ENCODE measurements around the gene NIT2.
"Not testable (repeated sequence)": the region's sequence is repeated elsewhere in the genome, so short reads cannot be mapped to it uniquely, and the experiment has no call there.

Gene NIT2

GRCh38 chr3:100339786-100340185 lies 5.2 kb downstream of the NIT2 start:
- no peak for DNase-seq

- DNase-seq = no peak
These were observed 6.0 kb downstream of the NIT2 start for GRCh38 chr3:100340527-100340926.

- DNase-seq = no peak
These were observed 14.2 kb downstream of the NIT2 start for GRCh38 chr3:100348727-100349126.

- DNase-seq = not testable (repeated sequence)
These were observed 17.2 kb downstream of the NIT2 start for GRCh38 chr3:100351770-100352169.

- no peak for DNase-seq
These were observed 18.0 kb downstream of the NIT2 start for GRCh38 chr3:100352296-100353231.

- no peak for DNase-seq
These were observed 20.3 kb downstream of the NIT2 start for GRCh38 chr3:100354850-100355249.

GRCh38 chr3:100358413-100358812 lies 23.9 kb downstream of the NIT2 start:
- DNase-seq = no peak

GRCh38 chr3:100359035-100359434 lies 24.5 kb downstream of the NIT2 start:
- no peak for DNase-seq

GRCh38 chr3:100360757-100361496 lies 26.4 kb downstream of the NIT2 start:
- DNase-seq = no peak

GRCh38 chr3:100361897-100362296 lies 27.3 kb downstream of the NIT2 start:
- DNase-seq = no peak

- no peak for DNase-seq
These were observed 29.9 kb downstream of the NIT2 start for GRCh38 chr3:100364421-100364820.

GRCh38 chr3:100366424-100366823 lies 31.9 kb downstream of the NIT2 start:
- no peak for DNase-seq

- no peak for DNase-seq
These were observed 33.9 kb downstream of the NIT2 start for GRCh38 chr3:100368441-100368840.

- DNase-seq = no peak
These were observed 36.2 kb downstream of the NIT2 start for GRCh38 chr3:100370756-100371155.

GRCh38 chr3:100374521-100374920 lies 40.0 kb downstream of the NIT2 start:
- no peak for DNase-seq

GRCh38 chr3:100376301-100376700 lies 41.7 kb downstream of the NIT2 start:
- no peak for DNase-seq

GRCh38 chr3:100384733-100385525 lies 50.4 kb downstream of the NIT2 start:
- no peak for DNase-seq

- DNase-seq = no peak
These were observed 52.0 kb downstream of the NIT2 start for GRCh38 chr3:100386437-100387074.

GRCh38 chr3:100389025-100389424 lies 54.5 kb downstream of the NIT2 start:
- no peak for DNase-seq

- DNase-seq = no peak
These were observed 61.3 kb downstream of the NIT2 start for GRCh38 chr3:100395679-100396431.

GRCh38 chr3:100396967-100397366 lies 62.4 kb downstream of the NIT2 start:
- no peak for DNase-seq

Data from NCI-H2107 (cell line).